NCI-H2107 (cell line): ENCODE measurements around the gene KLHL33.

ENCODE experiments used
- DNase-seq: peaks from one replicate; lab custom pipeline; 2025; lab: John Stamatoyannopoulos, UW

The KLHL33 gene

DNA sequence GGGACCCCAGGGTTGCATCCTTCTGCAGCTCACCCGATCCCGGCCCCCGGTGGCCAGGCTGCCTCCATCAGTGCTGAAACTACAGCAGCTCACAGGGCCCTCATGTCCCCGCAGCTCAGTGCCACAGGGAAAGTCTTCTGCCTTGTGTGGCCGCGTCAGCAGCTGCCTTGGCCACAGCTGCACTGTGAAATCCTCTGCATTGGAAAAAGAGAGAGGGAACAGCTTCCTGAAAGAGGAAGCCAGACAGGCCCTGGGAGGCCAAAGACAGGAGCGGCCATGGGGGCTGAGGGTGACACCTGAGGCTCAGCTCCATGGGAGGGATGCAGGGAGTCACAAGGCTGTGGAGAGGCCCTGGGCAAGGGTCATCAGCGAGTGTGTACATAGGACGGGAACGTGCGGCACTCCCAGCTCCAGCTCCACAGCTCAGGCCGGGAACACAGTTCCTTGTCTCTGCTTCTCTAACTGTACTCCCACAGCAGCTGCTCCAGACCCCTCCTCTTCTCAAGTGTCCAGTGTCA lies 59.8 kb downstream of the KLHL33 start:
- no peak for DNase-seq
